HTERT RPE-1 (cell line): Measurements from ENCODE around the gene ZNHIT1.
"Not testable (repeated sequence)": the region's sequence is repeated elsewhere in the genome, so short reads cannot be mapped to it uniquely, and the experiment has no call there.

ENCODE experiments used
- in situ Hi-C: fragments of 300-500 bp; cut with MboI; formaldehyde crosslinking; loops from 4 replicates; pipeline ENCODE4 v1.14.3; 2020; ENCODE audit warnings: low sequenced_read_pairs

ZNHIT1 gene

DNA sequence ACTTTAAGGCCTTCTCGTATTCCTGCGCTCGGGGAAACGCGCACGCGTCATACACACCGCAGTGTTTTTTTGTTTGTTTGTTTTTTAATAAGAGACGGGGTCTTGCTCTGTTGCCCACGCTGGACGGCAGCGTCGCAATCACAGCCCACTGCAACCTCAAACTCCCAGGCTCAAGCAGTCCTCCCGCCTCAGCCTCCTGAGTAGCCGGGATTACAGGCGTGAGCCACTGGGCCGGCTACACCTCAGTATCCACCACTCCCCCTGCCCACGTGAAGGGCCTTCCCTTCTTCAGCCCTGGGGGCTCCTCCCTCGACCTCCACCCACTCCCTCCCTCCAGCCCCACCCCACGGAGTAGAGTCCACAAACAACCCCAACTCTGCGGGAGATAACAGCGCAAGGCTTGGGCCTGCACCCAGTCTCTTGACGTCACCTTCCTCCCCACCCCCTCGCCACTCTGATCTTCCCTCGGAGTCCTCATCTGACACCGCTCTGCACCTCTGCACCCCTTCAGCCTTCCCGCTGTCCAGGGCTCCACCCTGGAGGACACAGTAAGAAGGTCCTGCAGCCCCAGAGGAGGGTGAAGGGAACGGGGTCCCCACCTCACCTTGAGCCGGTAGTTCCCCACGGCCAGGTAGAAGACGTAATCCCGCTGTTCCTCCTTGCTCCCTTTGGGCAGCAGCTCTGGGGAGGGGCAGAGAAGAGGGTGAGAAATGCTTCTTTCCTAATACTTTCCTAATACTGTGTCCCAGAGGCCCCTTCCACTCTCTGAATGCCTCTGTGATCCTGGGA is 22.5 kb downstream of the ZNHIT1 start:
- in situ Hi-C loops, result no loop called here

- in situ Hi-C loops, result no loop called here
Measured at GRCh38 chr7:101241015-101241363, 23.0 kb downstream of the ZNHIT1 start.

- in situ Hi-C loops, result no loop called here
Measured at GRCh38 chr7:101241443-101242349, 23.7 kb downstream of the ZNHIT1 start.

GRCh38 chr7:101243646-101244374 is 25.8 kb downstream of the ZNHIT1 start:
- in situ Hi-C loops, result no loop called here

DNA sequence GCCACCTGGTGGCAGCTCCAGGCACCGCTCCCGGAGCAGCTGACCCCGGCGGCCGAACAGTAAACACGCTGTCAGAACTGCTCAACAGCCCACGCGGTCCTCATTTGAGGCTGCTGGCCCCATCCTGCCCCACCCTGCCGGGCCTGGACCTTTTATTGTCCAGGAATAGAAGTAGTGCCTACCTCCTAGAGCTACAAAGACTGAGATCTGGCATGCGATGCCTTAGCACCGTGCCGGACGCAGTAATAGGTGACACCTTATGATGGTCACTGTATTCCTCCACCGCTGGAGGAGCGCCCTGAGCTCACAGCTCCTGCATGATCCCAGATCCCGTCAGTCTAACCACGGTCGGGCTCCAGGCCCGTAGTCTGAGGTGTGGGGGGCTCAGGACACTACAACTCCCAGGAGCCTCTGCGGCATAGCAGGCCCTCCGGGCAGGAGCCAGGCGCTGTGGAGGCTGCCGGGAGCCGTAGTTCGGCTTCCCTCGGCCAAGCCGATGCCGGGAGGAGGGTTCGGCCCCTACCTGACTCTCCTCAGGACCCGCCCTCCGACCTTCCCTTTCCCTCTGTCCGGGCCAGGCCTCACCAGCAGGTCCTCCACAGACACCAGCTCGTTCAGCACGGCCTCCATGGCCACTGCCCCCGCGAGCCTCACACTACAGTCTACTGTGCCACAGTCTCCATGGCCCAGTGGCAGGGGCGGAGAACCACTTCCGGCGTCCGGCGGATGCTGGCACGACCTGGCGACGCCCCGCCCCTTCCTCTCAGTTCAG is 26.6 kb downstream of the ZNHIT1 start, which contains the start of gene FIS1:
Gene FIS1 (minus strand): TSS at position 707 of the 772 bp plus-strand sequence. CDS start 77 bp downstream, at position 630.
- in situ Hi-C loops, result no loop called here

DNA sequence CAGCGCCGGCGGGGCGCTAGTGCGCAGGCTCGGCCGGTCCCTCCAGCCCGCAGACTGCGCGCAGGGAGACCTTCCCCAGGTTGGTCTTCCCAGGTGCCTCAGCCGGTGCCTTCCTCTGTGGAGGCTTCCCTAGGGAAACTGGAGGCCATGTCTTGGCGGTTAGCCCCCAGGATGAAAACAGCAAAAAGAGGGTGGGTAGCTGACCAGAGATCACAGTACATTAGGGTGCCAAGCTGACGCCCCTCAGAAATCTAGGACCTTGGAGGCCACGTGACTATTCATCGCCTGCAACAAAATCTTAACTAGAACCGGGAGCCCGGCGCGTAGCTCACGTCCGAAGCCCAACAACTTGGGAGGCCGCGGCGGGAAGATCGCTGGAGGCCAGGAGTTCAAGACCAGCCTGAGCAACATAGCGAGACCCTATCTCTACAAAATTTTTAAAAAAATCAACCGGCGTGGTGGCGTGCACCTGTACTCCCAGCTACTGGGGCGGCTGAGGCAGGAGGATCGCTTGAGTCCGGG is 27.2 kb downstream of the ZNHIT1 start:
- in situ Hi-C loops, result no loop called here

GRCh38 chr7:101248276-101248675 is 30.3 kb downstream of the ZNHIT1 start:
- in situ Hi-C loops, result no loop called here

DNA sequence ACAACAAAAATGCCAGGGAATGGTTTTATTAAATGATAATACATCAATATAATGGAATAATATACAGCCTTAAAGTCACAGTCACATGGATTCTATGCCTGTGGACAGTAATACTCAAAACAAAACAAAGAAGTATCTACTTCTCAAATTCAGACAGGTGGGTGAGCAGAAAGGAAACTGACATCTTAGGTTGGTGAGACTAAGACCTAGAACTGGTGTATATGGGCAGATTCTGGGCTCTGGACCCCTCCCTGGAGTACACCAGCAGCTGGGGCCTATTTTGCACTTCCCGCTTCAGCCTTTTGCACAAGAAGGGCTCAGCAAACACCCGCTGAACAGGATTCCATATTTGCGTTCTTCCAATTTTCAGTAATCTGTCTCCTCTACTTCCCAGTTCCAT is 32.4 kb downstream of the ZNHIT1 start:
- in situ Hi-C loops, result no loop called here

DNA sequence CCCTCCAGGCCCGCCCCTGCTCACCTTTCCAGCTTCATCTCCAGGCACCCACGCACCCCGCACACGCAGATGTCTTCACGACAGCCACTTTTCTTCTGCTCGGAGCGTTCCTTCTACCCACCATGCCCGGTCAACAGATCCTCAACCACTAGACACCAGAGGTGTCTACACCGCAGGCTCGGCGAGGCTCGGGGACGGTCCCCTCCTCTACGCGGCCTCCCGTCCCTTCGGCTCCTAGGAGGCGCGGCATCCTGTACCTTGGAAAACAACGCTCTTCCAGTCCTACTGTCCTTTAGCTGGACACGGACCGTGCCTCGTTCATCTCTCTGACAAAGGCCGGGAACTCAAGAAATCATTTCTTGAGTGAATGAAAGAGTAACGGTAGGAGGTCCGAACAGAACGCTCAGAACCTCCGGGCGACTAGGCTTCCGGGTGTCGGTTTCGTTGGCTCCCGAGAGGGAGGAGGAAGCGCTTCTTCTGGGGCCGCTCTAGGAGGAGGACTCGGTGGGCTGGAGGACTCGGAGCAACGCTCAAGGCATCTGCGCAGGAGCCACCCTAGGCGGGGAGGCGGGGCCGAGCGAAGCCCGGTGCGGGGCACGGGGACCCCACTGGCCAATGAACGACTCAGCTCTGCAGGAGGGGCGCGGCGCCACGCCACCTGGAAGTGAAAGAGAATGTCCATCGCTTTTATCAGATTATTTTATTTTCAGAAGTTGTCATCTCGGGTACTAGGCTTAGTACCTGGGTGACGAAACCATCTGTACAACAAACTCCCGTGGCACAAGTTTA is 34.1 kb downstream of the ZNHIT1 start:
- in situ Hi-C loops, result no loop called here

GRCh38 chr7:101253199-101253598 is 35.2 kb downstream of the ZNHIT1 start:
- in situ Hi-C loops, result not testable (repeated sequence)

GRCh38 chr7:101255796-101256195 is 37.8 kb downstream of the ZNHIT1 start:
- in situ Hi-C loops, result no loop called here

GRCh38 chr7:101258243-101258731 is 40.3 kb downstream of the ZNHIT1 start:
- in situ Hi-C loops, result no loop called here

DNA sequence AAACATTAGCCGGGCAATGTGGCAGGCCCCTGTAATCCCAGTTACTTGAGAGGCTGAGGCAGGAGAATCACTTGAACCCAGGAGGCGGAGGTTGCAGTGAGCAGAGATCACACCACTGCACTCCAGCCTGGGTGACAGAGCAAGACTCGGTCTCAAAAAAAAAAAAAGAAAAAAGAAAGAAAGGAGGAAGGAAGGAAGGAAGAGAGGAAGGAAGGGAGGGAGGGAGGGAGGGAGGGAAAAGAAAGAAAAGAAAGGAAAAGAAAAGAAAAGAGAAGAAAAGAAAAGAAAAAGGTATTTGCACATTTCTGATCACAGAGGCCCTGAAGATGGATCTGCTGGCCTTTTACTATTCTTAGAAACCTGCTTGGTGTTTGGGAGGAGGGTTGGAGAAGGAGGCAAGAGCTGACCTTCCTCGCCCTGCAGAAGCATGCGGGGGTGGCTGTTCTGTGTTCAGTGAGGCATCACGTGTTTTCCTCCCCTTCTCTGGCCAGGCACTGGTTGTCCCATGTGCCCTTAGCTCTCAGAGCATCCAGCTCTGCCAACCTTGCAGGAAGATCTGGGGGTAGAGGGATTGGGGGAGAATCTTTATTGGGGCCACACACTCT is 46.2 kb downstream of the ZNHIT1 start:
- in situ Hi-C loops, result not testable (repeated sequence)

- in situ Hi-C loops, result no loop called here
Measured at GRCh38 chr7:101265622-101266516, 47.9 kb downstream of the ZNHIT1 start.

GRCh38 chr7:101269664-101270063 is 51.7 kb downstream of the ZNHIT1 start:
- in situ Hi-C loops, result no loop called here

GRCh38 chr7:101271021-101271420 is 53.1 kb downstream of the ZNHIT1 start:
- in situ Hi-C loops, result no loop called here

GRCh38 chr7:101273206-101273605 is 55.2 kb downstream of the ZNHIT1 start:
- in situ Hi-C loops, result no loop called here
